HEK293T (cell line): ENCODE results near the gene SORD.
"Not testable (repeated sequence)": the region's sequence is repeated elsewhere in the genome, so short reads cannot be mapped to it uniquely, and the experiment has no call there.

Experiments used
- BHLHE40 ChIP-seq: fragments of 450-650 bp; IDR thresholded peaks from 2 replicates; pipeline ENCODE4 v1.6.1; 2016; ENCODE audit warnings: mild to moderate bottlenecking, moderate library complexity, borderline replicate concordance
- ZNF384 ChIP-seq: fragments of 450-650 bp; IDR thresholded peaks from 2 replicates; pipeline ENCODE4 v1.6.1; 2016

- not testable (repeated sequence) for TF ChIP-seq ZNF384, BHLHE40
Observed at GRCh38 chr15:45040396-45040795, 17.4 kb downstream of the SORD start.
